HG03565 (cell line): Measurements from ENCODE around the gene LAMB3.

Source experiments
- ATAC-seq: cut with Tn5 transposase; IDR thresholded peaks from one replicate; pipeline ENCODE4 v1.9.1; 2021; ENCODE audit warnings: mild to moderate bottlenecking, moderate library complexity; ENCODE audit not compliant: unreplicated experiment

LAMB3 gene

GRCh38 chr1:209601809-209602657 is 50.2 kb downstream of the LAMB3 start:
- no peak for ATAC-seq

- ATAC-seq = no peak
Measured at GRCh38 chr1:209600541-209600940, 51.7 kb downstream of the LAMB3 start.

GRCh38 chr1:209598227-209598626 is 54.0 kb downstream of the LAMB3 start:
- no peak for ATAC-seq

- ATAC-seq = no peak
Measured at GRCh38 chr1:209597499-209597898, 54.7 kb downstream of the LAMB3 start.

- no peak for ATAC-seq
Measured at GRCh38 chr1:209595599-209596285, 56.5 kb downstream of the LAMB3 start.

GRCh38 chr1:209595028-209595427 is 57.2 kb downstream of the LAMB3 start:
- no peak for ATAC-seq

GRCh38 chr1:209594440-209594839 is 57.8 kb downstream of the LAMB3 start:
- ATAC-seq = no peak

GRCh38 chr1:209593747-209594146 is 58.5 kb downstream of the LAMB3 start:
- ATAC-seq = no peak

- ATAC-seq = no peak
Measured at GRCh38 chr1:209590405-209590804, 61.8 kb downstream of the LAMB3 start.

GRCh38 chr1:209589863-209590262 is 62.4 kb downstream of the LAMB3 start:
- ATAC-seq = no peak

- no peak for ATAC-seq
Measured at GRCh38 chr1:209589440-209589839, 62.8 kb downstream of the LAMB3 start.

- ATAC-seq = no peak
Measured at GRCh38 chr1:209587789-209588188, 64.4 kb downstream of the LAMB3 start.

GRCh38 chr1:209586221-209586740 is 65.9 kb downstream of the LAMB3 start:
- no peak for ATAC-seq

GRCh38 chr1:209585672-209586071 is 66.6 kb downstream of the LAMB3 start:
- no peak for ATAC-seq

- no peak for ATAC-seq
Measured at GRCh38 chr1:209585197-209585596, 67.0 kb downstream of the LAMB3 start.

GRCh38 chr1:209584231-209584672 is 68.0 kb downstream of the LAMB3 start:
- no peak for ATAC-seq

GRCh38 chr1:209583408-209583807 is 68.8 kb downstream of the LAMB3 start, which contains the start of gene CAMK1G:
TSS of gene CAMK1G (plus strand) at chr1:209583714. CDS start at chr1:209594984, 11,270 bp downstream.
- no peak for ATAC-seq

- ATAC-seq = no peak
Measured at GRCh38 chr1:209580577-209580976, 71.6 kb downstream of the LAMB3 start.

- no peak for ATAC-seq
Measured at GRCh38 chr1:209577346-209577745, 74.9 kb downstream of the LAMB3 start.

GRCh38 chr1:209576392-209577197 is 75.6 kb downstream of the LAMB3 start:
- peak; percentile 63 for ATAC-seq

- ATAC-seq = no peak
Measured at GRCh38 chr1:209570743-209571142, 81.5 kb downstream of the LAMB3 start.
